NB4 (cell line): ENCODE results near the gene CHERP.

ENCODE experiments used
- DNase-seq: peaks from one replicate; pipeline ENCODE4 v3.0.0; 2010; ENCODE audit warnings: low read depth
- H3K4me3 ChIP-seq: one replicate; pipeline ENCODE4 v1.5.1; 2011; ENCODE audit warnings: mild to moderate bottlenecking, low read depth, low read length, moderate library complexity
- CTCF ChIP-seq: IDR thresholded peaks from one replicate; pipeline ENCODE4 v1.5.1; 2012; ENCODE audit warnings: low read depth, low read length
- MAX ChIP-seq: IDR thresholded peaks from 2 replicates; pipeline ENCODE4 v1.6.1; 2011; ENCODE audit warnings: low read depth, low read length
- MYC ChIP-seq: IDR thresholded peaks from 2 replicates; pipeline ENCODE4 v1.6.1; 2011; ENCODE audit warnings: low read depth, low read length
- POLR2A ChIP-seq: IDR thresholded peaks from 2 replicates; pipeline ENCODE4 v1.6.1; 2011; ENCODE audit warnings: mild to moderate bottlenecking; ENCODE audit not compliant: insufficient read length; ENCODE audit errors: extremely low read depth

CHERP gene

GRCh38 chr19:16536130-16536529 lies 6.1 kb downstream of the CHERP start:
- TF ChIP-seq MAX (no peak), POLR2A (no peak), CTCF (no peak), MYC (no peak)
- DNase-seq = no peak
- no peak overlapping the region for H3K4me3 ChIP-seq

GRCh38 chr19:16535381-16535780 lies 6.9 kb downstream of the CHERP start:
- TF ChIP-seq POLR2A (no peak), MAX (no peak), MYC (no peak), CTCF (no peak)
- no peak overlapping the region for H3K4me3 ChIP-seq
- no peak for DNase-seq

GRCh38 chr19:16532440-16533234 lies 9.6 kb downstream of the CHERP start:
- DNase-seq = no peak
- H3K4me3 ChIP-seq = no peak overlapping the region
- TF ChIP-seq POLR2A (no peak), CTCF (no peak), MAX (no peak), MYC (no peak)

- no peak overlapping the region for H3K4me3 ChIP-seq
- no peak for DNase-seq
- TF ChIP-seq MYC (no peak), CTCF (no peak), MAX (no peak), POLR2A (no peak)
Measured at GRCh38 chr19:16531380-16531669, 10.9 kb downstream of the CHERP start.

GRCh38 chr19:16530540-16531379 lies 11.5 kb downstream of the CHERP start:
- DNase-seq = no peak
- no peak overlapping the region for H3K4me3 ChIP-seq
- TF ChIP-seq POLR2A = no peak
- TF ChIP-seq MYC = no peak
- no peak for TF ChIP-seq CTCF
- TF ChIP-seq MAX = no peak
